ENCODE measurements around the gene XPA.

Gene XPA

GRCh38 chr9:97647996-97648395 lies 49.1 kb downstream of the XPA start:
- DNase-seq: no peak

- DNase-seq: no peak
These were observed 51.4 kb downstream of the XPA start for GRCh38 chr9:97645720-97646119.

GRCh38 chr9:97640325-97640724 lies 56.8 kb downstream of the XPA start:
- DNase-seq: no peak

- DNase-seq: no peak
These were observed 58.5 kb downstream of the XPA start for GRCh38 chr9:97638666-97639065.

- no peak for DNase-seq
These were observed 60.2 kb downstream of the XPA start for GRCh38 chr9:97636903-97637302.

GRCh38 chr9:97635026-97635425 lies 62.1 kb downstream of the XPA start:
- DNase-seq: no peak

- DNase-seq: no peak
These were observed 63.2 kb downstream of the XPA start for GRCh38 chr9:97633859-97634490.

- peak; percentile 95 for DNase-seq
These were observed 63.9 kb downstream of the XPA start, which contains the start of the genes NCBP1 and TSTD2 for GRCh38 chr9:97632985-97633858. Gene NCBP1, plus strand, starts transcription at chr9:97633821. Its CDS starts 61 bp downstream, at chr9:97633882. Gene TSTD2, minus strand, starts transcription at chr9:97633368. Its CDS starts 5,806 bp downstream, at chr9:97627562.

GRCh38 chr9:97632248-97632984 lies 64.7 kb downstream of the XPA start:
- peak; percentile 69 for DNase-seq

GRCh38 chr9:97630591-97630990 lies 66.5 kb downstream of the XPA start:
- DNase-seq: no peak

GRCh38 chr9:97629156-97629555 lies 68.0 kb downstream of the XPA start:
- no peak for DNase-seq

GRCh38 chr9:97628668-97629067 lies 68.5 kb downstream of the XPA start:
- no peak for DNase-seq

- DNase-seq: no peak
These were observed 69.5 kb downstream of the XPA start for GRCh38 chr9:97627624-97628023.

- no peak for DNase-seq
These were observed 71.5 kb downstream of the XPA start for GRCh38 chr9:97625620-97626019.
